Prostate gland (tissue), 2 donors: ENCODE results near the gene GNG13. TPM values are rescaled to one million over a fixed set of nuclear protein-coding genes. Genes with fewer than 3 reads are reported as not detected.

ENCODE experiments used
- DNase-seq: peaks from one replicate; pipeline ENCODE4 v3.0.0-alpha.2; 2019; ENCODE audit warnings: low spot score
- H3K27ac ChIP-seq, 2 donors: fragments of 200-600 bp; sonication (generic); 2 replicates each; pipeline ENCODE4 v1.5.1; 2017 to 2019
- H3K27me3 ChIP-seq: fragments of 200-600 bp; sonication (generic); replicated peaks from 2 replicates; pipeline ENCODE4 v1.5.1; 2019; ENCODE audit not compliant: insufficient read depth
- H3K36me3 ChIP-seq, 2 donors: fragments of 200-600 bp; sonication (generic); 1 replicate in 1 of 2; 2 replicates in 1 of 2; pipeline versions ENCODE4 v1.5.1 to v1.8.1; 2017 to 2019
- H3K4me1 ChIP-seq: fragments of 200-600 bp; sonication (generic); replicated peaks from 2 replicates; pipeline ENCODE4 v1.5.1; 2019
- H3K4me3 ChIP-seq, 2 donors: fragments of 200-600 bp; sonication (generic); 2 replicates each; pipeline ENCODE4 v1.5.1; 2017 to 2019
- H3K9me3 ChIP-seq: fragments of 200-600 bp; sonication (generic); 2 replicates; pipeline ENCODE4 v1.5.1; 2017
- CTCF ChIP-seq, 4 experiments: fragments of 200-600 bp in 2 of 4; fragments of 450-650 bp in 2 of 4; sonication (generic) in 2 of 4; IDR thresholded peaks; 1 replicate in 3 of 4; 2 replicates in 1 of 4; pipeline ENCODE4 v1.5.1; 2016 to 2019; ENCODE audit warnings: antibody characterized with exemption in 4 of 4, mild to moderate bottlenecking in 2 of 4, moderate library complexity in 2 of 4
- POLR2A ChIP-seq: fragments of 450-650 bp; IDR thresholded peaks from one replicate; pipeline ENCODE4 v1.6.1; 2016; ENCODE audit warnings: antibody characterized with exemption, mild to moderate bottlenecking
- POLR2AphosphoS5 ChIP-seq: sonication (generic); formaldehyde crosslinking; IDR thresholded peaks from one replicate; pipeline ENCODE4 v1.6.1; 2017; ENCODE audit warnings: antibody characterized with exemption
- WGBS: methylation state at CpG from one replicate; pipeline ENCODE4 v1.1.5; 2018; 5-methylcytosine and 5-hydroxymethylcytosine counted together
- intact Hi-C: fragments of 100-400 bp; cut with DNase I; formaldehyde crosslinking; loops from one replicate; pipeline ENCODE4 v1.14.2; 2022
- total RNA-seq, 2 donors: library from RNA; depleted of rRNA; stranded (reverse); fragments of >200 nt; gene quantifications; one replicate each; pipeline ENCODE4 v1.1.0, GENCODE V29; 2016

GNG13 gene
- total RNA-seq, 2 donors from 2014 or later: not detected

- 83% methylated on average over 17 of the region's 17 CpGs for WGBS
- Histone ChIP-seq H3K27me3 (peaks cover 3% of the 10 kb centered on the region), H3K4me1 (no peaks in the 10 kb centered on the region), H3K9me3 (no peaks in the 10 kb centered on the region), H3K27ac (no peak overlapping the region), H3K36me3 (no peaks in the 10 kb centered on the region), H3K4me3 (no peak overlapping the region)
- DNase-seq: no peak
- intact Hi-C loops: no loop called here
- TF ChIP-seq POLR2AphosphoS5: no peak
- no peak for TF ChIP-seq CTCF (IDR thresholded peaks at IDR 0.05)
- no peak for TF ChIP-seq POLR2A
These were observed 4.9 kb upstream of the GNG13 start for GRCh38 chr16:805474-805873.

- no peaks in the 10 kb centered on the region for H3K9me3 ChIP-seq
- H3K4me1 ChIP-seq: no peaks in the 10 kb centered on the region
- intact Hi-C loops: no loop called here
- no peak overlapping the region for H3K27ac ChIP-seq
- WGBS: 51% methylated on average over 33 of the region's 33 CpGs
- TF ChIP-seq POLR2A (no peak), CTCF (IDR thresholded peaks at IDR 0.05) (no peak), POLR2AphosphoS5 (no peak)
- peaks cover 14% of the 10 kb centered on the region for H3K27me3 ChIP-seq
- no peak overlapping the region for H3K4me3 ChIP-seq
- DNase-seq: no peak
- no peaks in the 10 kb centered on the region for H3K36me3 ChIP-seq
These were observed 3.9 kb upstream of the GNG13 start for GRCh38 chr16:804193-805048.

- peaks cover 15% of the 10 kb centered on the region for H3K27me3 ChIP-seq
- WGBS: 42% methylated on average over 8 of the region's 8 CpGs
- DNase-seq: no peak
- no peak overlapping the region for H3K4me3 ChIP-seq
- H3K36me3 ChIP-seq: no peaks in the 10 kb centered on the region
- H3K27ac ChIP-seq: no peak overlapping the region
- TF ChIP-seq CTCF (IDR thresholded peaks at IDR 0.05) (no peak), POLR2AphosphoS5 (no peak), POLR2A (no peak)
- no peaks in the 10 kb centered on the region for H3K9me3 ChIP-seq
- intact Hi-C loops: no loop called here
- H3K4me1 ChIP-seq: no peaks in the 10 kb centered on the region
These were observed 3.2 kb upstream of the GNG13 start for GRCh38 chr16:803754-804080.

- H3K4me3 ChIP-seq: no peak overlapping the region
- H3K36me3 ChIP-seq: no peaks in the 10 kb centered on the region
- no peaks in the 10 kb centered on the region for H3K9me3 ChIP-seq
- intact Hi-C loops: no loop called here
- no peaks in the 10 kb centered on the region for H3K4me1 ChIP-seq
- DNase-seq: no peak
- H3K27ac ChIP-seq: no peak overlapping the region
- TF ChIP-seq CTCF (IDR thresholded peaks at IDR 0.05): no peak
- no peak for TF ChIP-seq POLR2AphosphoS5
- no peak for TF ChIP-seq POLR2A
- WGBS: 67% methylated on average over 33 of the region's 33 CpGs
- peaks cover 15% of the 10 kb centered on the region for H3K27me3 ChIP-seq
These were observed 2.6 kb upstream of the GNG13 start for GRCh38 chr16:802914-803753.
